GM19452 (cell line): ENCODE results near the gene ENO2.

Experiments
- ATAC-seq: cut with Tn5 transposase; IDR thresholded peaks from one replicate; pipeline ENCODE4 v1.9.1; 2021; ENCODE audit not compliant: unreplicated experiment

ENO2 gene

GRCh38 chr12:6912164-6912935 is 2.0 kb upstream of the ENO2 start:
- ATAC-seq: no peak

GRCh38 chr12:6914947-6915788 is 788 bp downstream of the ENO2 start:
- no peak for ATAC-seq

GRCh38 chr12:6915789-6916285 is 1.5 kb downstream of the ENO2 start:
- no peak for ATAC-seq

- ATAC-seq: no peak
These were observed 2.2 kb downstream of the ENO2 start for GRCh38 chr12:6916426-6917200.

GRCh38 chr12:6917491-6918231 is 3.3 kb downstream of the ENO2 start:
- no peak for ATAC-seq

GRCh38 chr12:6919588-6919987 is 5.2 kb downstream of the ENO2 start:
- no peak for ATAC-seq

- ATAC-seq: no peak
These were observed 7.2 kb downstream of the ENO2 start for GRCh38 chr12:6921539-6921938.

- no peak for ATAC-seq
These were observed 7.9 kb downstream of the ENO2 start for GRCh38 chr12:6921996-6922946.

GRCh38 chr12:6923003-6923732 is 8.8 kb downstream of the ENO2 start:
- no peak for ATAC-seq

- ATAC-seq: no peak
These were observed 9.5 kb downstream of the ENO2 start for GRCh38 chr12:6923851-6924250.

GRCh38 chr12:6925239-6925539 is 10.8 kb downstream of the ENO2 start:
- no peak for ATAC-seq

GRCh38 chr12:6925540-6926279 is 11.3 kb downstream of the ENO2 start:
- no peak for ATAC-seq

GRCh38 chr12:6927379-6928021 is 13.1 kb downstream of the ENO2 start, which contains the start of gene ATN1:
Gene ATN1, plus strand, starts transcription at chr12:6927959. Its CDS starts 6,043 bp downstream, at chr12:6934002.
- no peak for ATAC-seq

GRCh38 chr12:6928022-6928702 is 13.8 kb downstream of the ENO2 start:
- no peak for ATAC-seq

- ATAC-seq: no peak
These were observed 14.5 kb downstream of the ENO2 start for GRCh38 chr12:6928703-6929407.
